HG02588 (cell line): ENCODE results near the gene PAK1IP1.
"Not testable (repeated sequence)": the region's sequence is repeated elsewhere in the genome, so short reads cannot be mapped to it uniquely, and the experiment has no call there.

Experiments
- ATAC-seq: cut with Tn5 transposase; IDR thresholded peaks from one replicate; pipeline ENCODE4 v1.9.1; 2021; ENCODE audit warnings: mild to moderate bottlenecking, moderate library complexity; ENCODE audit not compliant: unreplicated experiment

Gene PAK1IP1

DNA sequence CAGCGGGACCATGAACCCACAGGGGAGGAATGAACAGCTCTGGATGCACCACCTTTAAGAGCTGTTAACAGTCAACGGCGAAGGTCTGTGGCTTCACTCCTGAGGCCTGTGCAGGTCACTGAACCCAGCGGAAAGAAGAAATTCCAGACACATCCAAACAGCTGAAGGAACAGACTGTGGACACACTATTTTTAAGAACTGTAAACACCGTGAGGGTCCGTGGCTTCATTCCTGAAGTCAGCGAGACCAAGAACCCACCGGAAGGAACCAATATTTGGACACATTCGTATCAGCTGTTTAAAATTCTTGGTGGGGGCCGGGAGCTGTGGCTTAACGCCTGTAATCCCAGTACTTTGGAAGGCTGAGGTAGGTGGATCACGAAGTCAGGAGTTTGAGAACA, 47.5 kb downstream of the PAK1IP1 start:
- no peak for ATAC-seq

GRCh38 chr6:10743515-10743914, 48.7 kb downstream of the PAK1IP1 start:
- no peak for ATAC-seq

GRCh38 chr6:10745116-10745515, 50.3 kb downstream of the PAK1IP1 start:
- ATAC-seq: no peak

GRCh38 chr6:10746915-10747250, 52.1 kb downstream of the PAK1IP1 start:
- no peak for ATAC-seq

DNA sequence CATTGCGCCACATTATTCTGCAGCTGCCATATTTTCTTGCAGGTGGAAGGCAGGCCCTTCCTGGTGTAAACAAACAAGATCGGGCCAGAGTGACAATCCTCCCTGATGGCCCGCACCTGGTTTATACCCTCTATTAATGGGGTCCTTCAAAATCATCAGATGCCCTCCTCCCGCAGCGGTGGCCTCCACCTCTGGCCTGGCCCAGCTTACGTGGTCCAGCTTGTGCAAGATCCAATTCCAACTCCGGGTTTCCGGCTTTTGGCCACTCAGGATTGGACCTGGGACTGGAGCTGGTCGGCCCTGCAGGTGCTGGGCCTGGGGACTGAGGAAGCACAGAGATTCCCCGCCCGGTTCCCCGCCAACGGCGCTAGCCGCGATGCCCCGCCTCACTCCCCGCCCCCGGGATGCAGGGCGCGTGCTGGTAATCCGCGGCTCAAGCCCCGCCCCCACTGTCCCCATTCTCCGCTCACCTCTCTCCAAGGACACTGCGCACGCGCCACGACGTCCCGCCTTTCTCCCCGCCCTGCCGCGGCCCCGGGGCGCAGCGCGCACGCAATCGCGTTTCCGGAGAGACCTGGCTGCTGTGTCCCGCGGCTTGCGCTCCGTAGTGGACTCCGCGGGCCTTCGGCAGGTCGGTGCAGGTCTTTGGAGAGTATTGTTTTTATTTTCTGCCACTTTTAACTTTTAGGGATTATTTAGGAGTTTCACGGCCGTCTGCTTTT, 52.6 kb downstream of the PAK1IP1 start, which contains the start of gene TMEM14B:
Gene TMEM14B, plus strand, starts transcription at position 555 of the 722 bp plus-strand sequence. CDS start 1,441 bp downstream, outside the sequence.
- ATAC-seq: peak; percentile 95

GRCh38 chr6:10749734-10750133, 55.0 kb downstream of the PAK1IP1 start:
- ATAC-seq: no peak

DNA sequence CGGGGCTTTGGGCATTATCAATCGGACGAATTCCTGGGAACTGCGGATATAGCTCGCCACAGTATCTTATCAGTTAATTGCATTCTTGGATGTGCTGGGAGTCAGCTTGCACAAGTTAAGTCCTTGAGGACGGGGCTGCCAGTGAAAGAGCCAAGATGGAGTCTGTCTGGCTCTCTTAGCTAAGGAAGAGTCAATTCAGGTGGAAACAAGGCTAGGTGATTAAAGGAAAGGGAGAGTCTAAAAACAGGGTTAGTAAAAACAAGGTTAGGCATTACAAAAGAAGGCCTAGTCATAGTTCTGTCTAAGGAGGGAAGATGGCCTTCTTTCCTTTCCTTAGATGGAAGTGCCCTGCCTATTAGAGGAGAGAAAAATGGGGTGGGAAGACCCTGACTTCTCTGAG, 55.8 kb downstream of the PAK1IP1 start:
- ATAC-seq: not testable (repeated sequence)

DNA sequence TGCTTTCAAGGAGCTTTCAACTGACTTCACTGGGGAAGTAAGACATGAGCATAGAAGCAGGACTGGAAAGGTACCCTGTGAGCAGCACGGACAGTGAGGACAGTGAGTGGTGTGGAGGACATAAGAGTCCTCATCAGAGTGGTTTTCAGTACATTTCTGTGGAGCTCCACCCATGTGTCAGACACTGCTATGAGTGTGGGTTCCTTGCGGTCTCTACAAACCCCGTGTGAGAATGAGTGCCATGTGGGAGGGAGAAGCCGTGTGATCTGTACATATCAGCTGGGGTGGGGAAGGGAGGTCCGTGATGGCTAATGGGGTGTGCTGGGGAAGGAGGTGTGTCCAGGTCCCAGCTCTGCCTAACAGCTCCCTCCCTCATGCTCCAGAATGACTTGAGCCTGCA, 57.0 kb downstream of the PAK1IP1 start:
- not testable (repeated sequence) for ATAC-seq

GRCh38 chr6:10756085-10756484, 61.3 kb downstream of the PAK1IP1 start:
- no peak for ATAC-seq
